Measurements from ENCODE around the gene KRTAP10-3.

The KRTAP10-3 gene

DNA sequence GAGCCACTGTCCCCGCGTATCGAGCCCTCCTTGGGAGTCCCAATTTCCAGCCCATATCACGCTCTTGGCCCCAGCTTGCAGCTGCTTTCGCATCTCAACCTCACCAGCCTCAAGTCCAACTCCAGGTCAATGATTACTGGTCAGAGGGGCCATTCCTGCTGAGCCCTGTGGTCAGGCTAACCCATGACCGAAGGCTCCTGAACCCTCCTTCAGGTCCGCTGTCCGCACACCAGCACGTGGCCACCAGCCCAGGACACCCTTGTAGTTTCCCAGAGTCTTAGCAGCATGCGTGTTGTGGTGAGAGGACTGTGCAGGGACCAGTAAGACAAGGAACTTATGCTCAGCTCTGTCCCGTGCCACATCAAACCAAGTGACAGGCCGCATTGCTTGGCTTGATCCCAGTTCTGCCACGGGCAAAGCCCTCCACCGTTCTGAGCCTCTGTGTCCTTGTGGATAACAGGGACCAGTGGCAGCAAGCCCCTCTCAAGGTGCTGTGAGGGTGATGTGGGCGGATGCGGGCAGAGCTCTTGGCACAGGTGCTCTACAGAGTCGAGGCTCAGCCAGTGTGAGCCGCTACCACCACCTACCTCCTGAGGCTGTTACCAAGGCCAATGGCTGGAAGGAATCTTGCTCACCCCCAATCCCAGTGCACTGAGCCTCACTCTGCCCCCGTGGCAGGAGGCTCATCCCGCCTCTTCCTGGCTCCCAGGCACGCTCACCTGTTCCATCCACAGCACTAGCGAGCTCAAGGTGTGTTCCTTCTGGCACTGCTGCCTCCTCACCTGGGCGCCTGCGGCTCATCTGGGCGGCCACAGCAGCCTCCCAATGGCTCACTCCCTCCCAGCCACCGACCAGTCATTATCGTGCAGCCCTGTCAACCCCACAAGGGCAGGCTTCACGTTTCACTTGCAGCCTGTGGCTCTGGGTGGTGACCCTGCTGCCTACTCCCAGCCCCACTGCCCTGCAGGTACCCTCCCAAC lies 39.0 kb downstream of the KRTAP10-3 start:
- TF ChIP-seq EZH2phosphoT487 (IDR thresholded peaks at IDR 0.05; ENCODE audit: low read depth) = no peak
- TF ChIP-seq CTCF (IDR thresholded peaks at IDR 0.05; ENCODE audit: low read depth, low read length) = no peak
- Histone ChIP-seq H3K4me1 (ENCODE audit: low read length) (no peaks in the 10 kb centered on the region), H3K79me2 (ENCODE audit: low read length) (no peaks in the 10 kb centered on the region), H3K4me3 (ENCODE audit: low read length) (no peak overlapping the region), H3K36me3 (replicated peaks; ENCODE audit: low read depth, low read length) (no peaks in the 10 kb centered on the region), H3K27me3 (ENCODE audit: low read depth, low read length) (no peaks in the 10 kb centered on the region), H3K27ac (ENCODE audit: low read length) (no peak overlapping the region), H3K9me3 (ENCODE audit: insufficient read depth, low read length) (no peaks in the 10 kb centered on the region), H4K20me1 (ENCODE audit: insufficient read depth, low read length) (no peaks in the 10 kb centered on the region), H2AFZ (ENCODE audit: low read depth, low read length) (no peak overlapping the region), H3K4me2 (ENCODE audit: low read length) (no peak overlapping the region), H3K9ac (ENCODE audit: low read length) (no peak overlapping the region)

GRCh38 chr21:44518686-44519085 lies 39.9 kb downstream of the KRTAP10-3 start:
- no peak for TF ChIP-seq CTCF (IDR thresholded peaks at IDR 0.05; ENCODE audit: low read depth, low read length)
- no peak for TF ChIP-seq EZH2phosphoT487 (IDR thresholded peaks at IDR 0.05; ENCODE audit: low read depth)
- H3K79me2 ChIP-seq (ENCODE audit: low read length) = no peaks in the 10 kb centered on the region
- H3K4me1 ChIP-seq (ENCODE audit: low read length) = no peaks in the 10 kb centered on the region
- H3K4me3 ChIP-seq (ENCODE audit: low read length) = no peak overlapping the region
- H3K36me3 ChIP-seq (replicated peaks; ENCODE audit: low read depth, low read length) = no peaks in the 10 kb centered on the region
- H3K4me2 ChIP-seq (ENCODE audit: low read length) = no peak overlapping the region
- H2AFZ ChIP-seq (ENCODE audit: low read depth, low read length) = no peak overlapping the region
- H3K27ac ChIP-seq (ENCODE audit: low read length) = no peak overlapping the region
- no peaks in the 10 kb centered on the region for H3K27me3 ChIP-seq (ENCODE audit: low read depth, low read length)
- no peaks in the 10 kb centered on the region for H4K20me1 ChIP-seq (ENCODE audit: insufficient read depth, low read length)
- no peaks in the 10 kb centered on the region for H3K9me3 ChIP-seq (ENCODE audit: insufficient read depth, low read length)
- no peak overlapping the region for H3K9ac ChIP-seq (ENCODE audit: low read length)

DNA sequence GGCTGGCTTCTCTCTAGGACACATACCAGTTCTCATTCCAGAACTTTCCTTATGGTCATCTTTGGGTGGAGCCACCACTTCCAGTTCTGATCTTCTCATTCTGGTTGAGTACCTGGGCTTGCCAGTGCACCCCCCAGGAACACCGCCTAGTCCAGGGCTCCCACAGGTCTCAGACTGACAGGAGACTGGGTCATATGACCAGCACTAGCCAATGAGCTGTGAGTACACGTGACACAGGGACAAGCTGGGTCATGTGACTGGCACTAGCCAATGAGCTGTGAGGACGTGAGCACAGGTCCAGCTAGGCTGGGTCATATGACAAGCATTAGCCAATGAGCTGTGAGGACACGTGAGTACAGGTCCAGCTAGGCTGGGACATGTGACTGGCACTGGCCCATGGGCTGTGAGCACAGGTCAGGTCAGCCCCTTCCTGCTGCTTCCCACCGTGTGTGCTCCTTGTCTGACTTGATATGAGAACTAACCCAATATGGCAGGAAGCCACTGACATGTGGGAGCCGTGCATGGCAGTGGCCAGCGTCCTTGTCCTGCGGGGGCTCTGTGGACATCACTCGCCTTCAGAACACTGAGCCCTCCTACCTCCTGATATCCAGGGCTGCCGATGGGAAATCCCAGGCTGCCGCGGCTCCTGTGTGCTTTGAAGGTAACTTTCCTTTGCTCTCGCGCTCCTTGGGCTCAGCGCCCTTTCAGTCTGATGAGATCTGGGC lies 41.3 kb downstream of the KRTAP10-3 start:
- H3K79me2 ChIP-seq (ENCODE audit: low read length) = no peaks in the 10 kb centered on the region
- no peak overlapping the region for H2AFZ ChIP-seq (ENCODE audit: low read depth, low read length)
- H3K4me1 ChIP-seq (ENCODE audit: low read length) = no peaks in the 10 kb centered on the region
- H3K9me3 ChIP-seq (ENCODE audit: insufficient read depth, low read length) = no peaks in the 10 kb centered on the region
- H4K20me1 ChIP-seq (ENCODE audit: insufficient read depth, low read length) = no peaks in the 10 kb centered on the region
- H3K4me3 ChIP-seq (ENCODE audit: low read length) = no peak overlapping the region
- no peaks in the 10 kb centered on the region for H3K36me3 ChIP-seq (replicated peaks; ENCODE audit: low read depth, low read length)
- TF ChIP-seq EZH2phosphoT487 (IDR thresholded peaks at IDR 0.05; ENCODE audit: low read depth) = no peak
- H3K27me3 ChIP-seq (ENCODE audit: low read depth, low read length) = no peaks in the 10 kb centered on the region; the same call in 1 of the 2 replicates
- H3K9ac ChIP-seq (ENCODE audit: low read length) = no peak overlapping the region
- H3K27ac ChIP-seq (ENCODE audit: low read length) = no peak overlapping the region
- H3K4me2 ChIP-seq (ENCODE audit: low read length) = no peak overlapping the region

DNA sequence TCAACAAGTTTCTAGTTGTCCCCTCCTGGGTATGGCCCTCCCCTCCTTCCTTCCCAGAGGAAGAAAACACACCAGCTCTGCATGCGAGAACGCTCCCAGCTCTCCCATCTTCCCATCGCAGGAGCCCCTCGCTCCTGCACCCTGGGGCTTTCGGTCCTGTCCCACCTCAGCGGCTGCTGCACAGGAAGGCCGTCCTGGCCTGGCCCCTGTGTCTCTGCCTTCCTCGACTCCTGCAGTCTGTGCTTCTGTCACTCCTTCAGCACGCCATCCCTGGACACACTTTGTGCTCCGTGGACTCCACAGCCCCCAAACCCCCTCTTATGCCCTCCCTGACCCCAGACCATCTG lies 41.8 kb downstream of the KRTAP10-3 start:
- H3K36me3 ChIP-seq (replicated peaks; ENCODE audit: low read depth, low read length) = no peaks in the 10 kb centered on the region
- no peaks in the 10 kb centered on the region for H3K9me3 ChIP-seq (ENCODE audit: insufficient read depth, low read length)
- no peak overlapping the region for H2AFZ ChIP-seq (ENCODE audit: low read depth, low read length)
- no peaks in the 10 kb centered on the region for H4K20me1 ChIP-seq (ENCODE audit: insufficient read depth, low read length)
- H3K27ac ChIP-seq (ENCODE audit: low read length) = no peak overlapping the region
- H3K4me2 ChIP-seq (ENCODE audit: low read length) = no peak overlapping the region
- H3K9ac ChIP-seq (ENCODE audit: low read length) = no peak overlapping the region
- no peaks in the 10 kb centered on the region; the same call in 1 of the 2 replicates for H3K27me3 ChIP-seq (ENCODE audit: low read depth, low read length)
- no peak overlapping the region for H3K4me3 ChIP-seq (ENCODE audit: low read length)
- H3K4me1 ChIP-seq (ENCODE audit: low read length) = no peaks in the 10 kb centered on the region
- no peaks in the 10 kb centered on the region for H3K79me2 ChIP-seq (ENCODE audit: low read length)
- no peak for TF ChIP-seq CTCF (IDR thresholded peaks at IDR 0.05; ENCODE audit: low read depth, low read length)
- TF ChIP-seq EZH2phosphoT487 (IDR thresholded peaks at IDR 0.05; ENCODE audit: low read depth) = no peak
